Stimulated activated effector memory CD8-positive, alpha-beta T cell treated with anti-CD3 and anti-CD28 coated beads, Interleukin-12 subunit alpha, Interleukin-12 subunit beta, amount 100 ng/mL, for 72 hours (primary cell): ENCODE results near the gene RTKN.
A peak's percentile ranks its signal among the peaks of the same experiment; 100 is the strongest.
"Not testable (repeated sequence)": the region's sequence is repeated elsewhere in the genome, so short reads cannot be mapped to it uniquely, and the experiment has no call there.

Experiments used
- ATAC-seq: fragments of 150-1000 bp; cut with Tn5 transposase; 2 replicates; pipeline ENCODE4 v1.10.0; 2021
- DNase-seq, 2 donors: peaks; one replicate each; pipeline ENCODE4 v3.0.0; 2021 to 2022; ENCODE audit warnings: low spot score in 2 of 2
- H3K27ac Mint-ChIP-seq: one replicate; pipeline ENCODE4 v1.8.0; 2022; ENCODE audit warnings: mild to moderate bottlenecking, mixed read lengths
- H3K36me3 Mint-ChIP-seq: one replicate; pipeline ENCODE4 v1.8.0; 2022; ENCODE audit warnings: mild to moderate bottlenecking, mixed read lengths
- H3K4me1 Mint-ChIP-seq: one replicate; pipeline ENCODE4 v1.8.0; 2022; ENCODE audit warnings: mixed read lengths
- H3K4me3 Mint-ChIP-seq: one replicate; pipeline ENCODE4 v1.8.0; 2022; ENCODE audit warnings: mild to moderate bottlenecking, mixed read lengths
- H3K9me3 Mint-ChIP-seq: one replicate; pipeline ENCODE4 v1.8.0; 2022; ENCODE audit warnings: mixed read lengths

RTKN gene

GRCh38 chr2:74429487-74430451 is 12.0 kb downstream of the RTKN start:
- no peak overlapping the region for H3K27ac Mint-ChIP-seq
- ATAC-seq: peak; percentile 27
- no peaks in the 10 kb centered on the region for H3K4me1 Mint-ChIP-seq
- no peaks in the 10 kb centered on the region for H3K9me3 Mint-ChIP-seq
- DNase-seq: no peak
- no peak overlapping the region for H3K4me3 Mint-ChIP-seq
- peaks cover 19% of the 10 kb centered on the region for H3K36me3 Mint-ChIP-seq

- DNase-seq: no peak
- Mint-ChIP-seq H3K4me1 (no peaks in the 10 kb centered on the region), H3K36me3 (peaks cover 25% of the 10 kb centered on the region), H3K27ac (no peak overlapping the region), H3K4me3 (no peak overlapping the region), H3K9me3 (no peaks in the 10 kb centered on the region)
- no peak for ATAC-seq
Measured at GRCh38 chr2:74428675-74429074, 13.1 kb downstream of the RTKN start.

GRCh38 chr2:74427551-74427950 is 14.2 kb downstream of the RTKN start:
- H3K4me3 Mint-ChIP-seq: no peak overlapping the region
- no peak for ATAC-seq
- DNase-seq: no peak
- H3K9me3 Mint-ChIP-seq: no peaks in the 10 kb centered on the region
- peak overlapping the region; percentile 30 for H3K27ac Mint-ChIP-seq
- peaks cover 33% of the 10 kb centered on the region for H3K36me3 Mint-ChIP-seq
- peaks cover 11% of the 10 kb centered on the region for H3K4me1 Mint-ChIP-seq

- H3K4me3 Mint-ChIP-seq: no peak overlapping the region
Measured at GRCh38 chr2:74426181-74426758, 15.5 kb downstream of the RTKN start.

GRCh38 chr2:74425523-74425922 is 16.2 kb downstream of the RTKN start:
- Mint-ChIP-seq H3K4me3 (no peak overlapping the region), H3K9me3 (no peaks in the 10 kb centered on the region), H3K4me1 (peaks cover 26% of the 10 kb centered on the region), H3K27ac (no peak overlapping the region), H3K36me3 (peaks cover 50% of the 10 kb centered on the region)
- DNase-seq: no peak
- ATAC-seq: no peak

More at GRCh38 chr2:74426181-74426758, 15.5 kb downstream of the RTKN start:
- Mint-ChIP-seq H3K9me3 (no peaks in the 10 kb centered on the region), H3K27ac (no peak overlapping the region), H3K4me1 (peaks cover 20% of the 10 kb centered on the region), H3K36me3 (peaks cover 45% of the 10 kb centered on the region)
- ATAC-seq (no peak), DNase-seq (no peak)

GRCh38 chr2:74424995-74425406 is 16.7 kb downstream of the RTKN start:
- DNase-seq (no peak), ATAC-seq (no peak)
- H3K36me3 Mint-ChIP-seq: peaks cover 50% of the 10 kb centered on the region
- no peaks in the 10 kb centered on the region for H3K9me3 Mint-ChIP-seq
- H3K27ac Mint-ChIP-seq: no peak overlapping the region
- no peak overlapping the region for H3K4me3 Mint-ChIP-seq
- peaks cover 31% of the 10 kb centered on the region for H3K4me1 Mint-ChIP-seq

- ATAC-seq (no peak), DNase-seq (no peak)
- H3K27ac Mint-ChIP-seq: no peak overlapping the region
- H3K36me3 Mint-ChIP-seq: peaks cover 50% of the 10 kb centered on the region
- H3K4me3 Mint-ChIP-seq: no peak overlapping the region
- H3K4me1 Mint-ChIP-seq: peaks cover 31% of the 10 kb centered on the region
- no peaks in the 10 kb centered on the region for H3K9me3 Mint-ChIP-seq
Measured at GRCh38 chr2:74424139-74424992, 17.4 kb downstream of the RTKN start.

- no peak for DNase-seq
- no peaks in the 10 kb centered on the region for H3K9me3 Mint-ChIP-seq
- peak overlapping the region; percentile 98 for H3K4me3 Mint-ChIP-seq
- no peak for ATAC-seq
- peak overlapping the region; percentile 98 for H3K27ac Mint-ChIP-seq
- H3K36me3 Mint-ChIP-seq: peaks cover 50% of the 10 kb centered on the region
- H3K4me1 Mint-ChIP-seq: peaks cover 31% of the 10 kb centered on the region
Measured at GRCh38 chr2:74423231-74424095, 18.3 kb downstream of the RTKN start.

- peak; percentile 94 to 97 for DNase-seq
- Mint-ChIP-seq H3K4me1 (peaks cover 31% of the 10 kb centered on the region), H3K4me3 (peak within 1 kb of the TSS; percentile 98), H3K27ac (peak within 1 kb of the TSS; percentile 98), H3K36me3 (peaks cover 47% of the 10 kb centered on the region), H3K9me3 (no peaks in the 10 kb centered on the region)
- ATAC-seq: peak; percentile 96
Measured at GRCh38 chr2:74421221-74421870, 20.4 kb downstream of the RTKN start, which contains the start of the genes C2orf81 and WDR54. TSS of gene C2orf81 (minus strand) at chr2:74421619. CDS start at chr2:74421560, 59 bp downstream. TSS of gene WDR54 (plus strand) at chr2:74421730. CDS start at chr2:74422154, 424 bp downstream.

- peaks cover 39% of the 10 kb centered on the region for H3K36me3 Mint-ChIP-seq
- H3K4me3 Mint-ChIP-seq: peak overlapping the region; percentile 98
- H3K9me3 Mint-ChIP-seq, ATAC-seq, DNase-seq: not testable (repeated sequence)
- peak overlapping the region; percentile 98 for H3K27ac Mint-ChIP-seq
- peaks cover 31% of the 10 kb centered on the region for H3K4me1 Mint-ChIP-seq
Measured at GRCh38 chr2:74420443-74421103, 21.2 kb downstream of the RTKN start.

- H3K27ac Mint-ChIP-seq: no peak overlapping the region
- ATAC-seq (no peak), DNase-seq (no peak)
- H3K4me3 Mint-ChIP-seq: peak overlapping the region; percentile 98
- H3K36me3 Mint-ChIP-seq: peaks cover 33% of the 10 kb centered on the region
- no peaks in the 10 kb centered on the region for H3K9me3 Mint-ChIP-seq
- peaks cover 31% of the 10 kb centered on the region for H3K4me1 Mint-ChIP-seq
Measured at GRCh38 chr2:74420006-74420405, 21.7 kb downstream of the RTKN start.

GRCh38 chr2:74419345-74419744 is 22.4 kb downstream of the RTKN start:
- H3K4me1 Mint-ChIP-seq: peaks cover 31% of the 10 kb centered on the region
- no peak overlapping the region for H3K27ac Mint-ChIP-seq

GRCh38 chr2:74418312-74418711 is 23.4 kb downstream of the RTKN start:
- peaks cover 28% of the 10 kb centered on the region for H3K4me1 Mint-ChIP-seq

More at GRCh38 chr2:74419345-74419744, 22.4 kb downstream of the RTKN start:
- H3K9me3 Mint-ChIP-seq: no peaks in the 10 kb centered on the region
- H3K36me3 Mint-ChIP-seq: peaks cover 27% of the 10 kb centered on the region
- no peak overlapping the region for H3K4me3 Mint-ChIP-seq
- no peak for DNase-seq
- no peak for ATAC-seq

More at GRCh38 chr2:74418312-74418711, 23.4 kb downstream of the RTKN start:
- no peak for ATAC-seq
- Mint-ChIP-seq H3K4me3 (no peak overlapping the region), H3K27ac (no peak overlapping the region), H3K9me3 (no peaks in the 10 kb centered on the region), H3K36me3 (peaks cover 24% of the 10 kb centered on the region)
- no peak for DNase-seq
